Bronchial epithelial cell (primary cell): ENCODE data around the gene NAMPT. TPM values are rescaled to one million over a fixed set of nuclear protein-coding genes. Genes with fewer than 3 reads are reported as not detected.
A peak's percentile ranks its signal among the peaks of the same experiment; 100 is the strongest.

Experiments used
- DNase-seq: peaks from one replicate; pipeline ENCODE4 v3.0.0-alpha.2; 2010; ENCODE audit warnings: low read depth
- FAIRE-seq: peaks from 2 replicates; lab custom pipeline; 2011; peaks lifted over from hg19 to GRCh38; lab: Jason Lieb, UNC
- H3K27me3 ChIP-seq: 2 replicates; pipeline ENCODE4 v1.5.1; 2011; ENCODE audit warnings: low read length; ENCODE audit not compliant: control insufficient read depth, insufficient read depth
- H3K36me3 ChIP-seq: 2 replicates; pipeline ENCODE4 v1.5.1; 2011; ENCODE audit warnings: low read length; ENCODE audit not compliant: control insufficient read depth, insufficient read depth
- H3K4me3 ChIP-seq: 2 replicates; pipeline ENCODE4 v1.5.1; 2011; ENCODE audit warnings: mild to moderate bottlenecking, low read depth, low read length, control low read depth
- CTCF ChIP-seq: IDR thresholded peaks from 2 replicates; pipeline ENCODE4 v1.5.1; 2011; ENCODE audit warnings: mild to moderate bottlenecking, moderate library complexity, low read length, control low read depth, inconsistent platforms; ENCODE audit not compliant: insufficient read depth, severe bottlenecking
- total RNA-seq: library from RNA; depleted of rRNA; stranded (reverse); fragments of >200 nt; gene quantifications from 2 replicates; pipeline ENCODE4 v1.2.1, GENCODE V29; 2014

NAMPT gene
- total RNA-seq, 1 donor from 2014 or later = 175 TPM

GRCh38 chr7:106316947-106317346, 32.2 kb upstream of the NAMPT start:
- Histone ChIP-seq H3K27me3 (no peaks in the 10 kb centered on the region), H3K4me3 (no peak overlapping the region), H3K36me3 (no peaks in the 10 kb centered on the region)
- FAIRE-seq (no peak), DNase-seq (no peak)
- TF ChIP-seq CTCF = no peak

GRCh38 chr7:106314875-106315274, 30.1 kb upstream of the NAMPT start:
- no peak for TF ChIP-seq CTCF
- DNase-seq (no peak), FAIRE-seq (no peak)
- no peaks in the 10 kb centered on the region for H3K36me3 ChIP-seq
- no peak overlapping the region for H3K4me3 ChIP-seq
- no peaks in the 10 kb centered on the region for H3K27me3 ChIP-seq

GRCh38 chr7:106313966-106314365, 29.2 kb upstream of the NAMPT start:
- no peak for TF ChIP-seq CTCF
- FAIRE-seq (no peak), DNase-seq (no peak)
- no peaks in the 10 kb centered on the region for H3K36me3 ChIP-seq
- H3K4me3 ChIP-seq = no peak overlapping the region
- no peaks in the 10 kb centered on the region for H3K27me3 ChIP-seq

GRCh38 chr7:106313456-106313901, 28.7 kb upstream of the NAMPT start:
- DNase-seq (peak; percentile 80), FAIRE-seq (no peak)
- Histone ChIP-seq H3K4me3 (no peak overlapping the region), H3K27me3 (no peaks in the 10 kb centered on the region), H3K36me3 (no peaks in the 10 kb centered on the region)
- no peak for TF ChIP-seq CTCF

GRCh38 chr7:106312906-106313305, 28.1 kb upstream of the NAMPT start:
- no peak overlapping the region for H3K4me3 ChIP-seq
- no peak for FAIRE-seq
- no peak for TF ChIP-seq CTCF

GRCh38 chr7:106312099-106312871, 27.5 kb upstream of the NAMPT start:
- H3K27me3 ChIP-seq = no peaks in the 10 kb centered on the region
- FAIRE-seq = no peak
- peak; percentile 78 for DNase-seq
- H3K4me3 ChIP-seq = no peak overlapping the region
- no peaks in the 10 kb centered on the region for H3K36me3 ChIP-seq
- no peak for TF ChIP-seq CTCF

More at GRCh38 chr7:106312906-106313305, 28.1 kb upstream of the NAMPT start:
- H3K27me3 ChIP-seq = no peaks in the 10 kb centered on the region
- no peak for DNase-seq
- H3K36me3 ChIP-seq = no peaks in the 10 kb centered on the region
